HepG2 (cell line): ENCODE results near the gene ASF1B. TPM values are rescaled to one million over a fixed set of nuclear protein-coding genes. Genes with fewer than 3 reads are reported as not detected.
A peak's percentile ranks its signal among the peaks of the same experiment; 100 is the strongest.

Experiments used
- BCL3 ChIP-seq: sonication (generic); formaldehyde crosslinking; IDR thresholded peaks from 2 replicates; pipeline ENCODE4 v1.5.1; 2020; ENCODE audit warnings: mild to moderate bottlenecking, missing genetic modification reagents, moderate library complexity
- CTCF ChIP-seq: sonication (generic); formaldehyde crosslinking; IDR thresholded peaks from 2 replicates; pipeline ENCODE4 v1.5.0; 2020; ENCODE audit warnings: mild to moderate bottlenecking, missing genetic modification reagents, moderate library complexity
- GFI1 ChIP-seq: sonication (generic); formaldehyde crosslinking; IDR thresholded peaks from 2 replicates; pipeline ENCODE4 v1.5.0; 2020; ENCODE audit warnings: missing genetic modification reagents, mild to moderate bottlenecking, borderline replicate concordance
- NR2C2 ChIP-seq: sonication (generic); formaldehyde crosslinking; IDR thresholded peaks from 2 replicates; pipeline ENCODE4 v1.4.0; 2020; ENCODE audit warnings: missing genetic modification reagents, mild to moderate bottlenecking, moderate library complexity, borderline replicate concordance
- POLR2AphosphoS5 ChIP-seq: IDR thresholded peaks from 2 replicates; pipeline ENCODE4 v1.6.1; 2012; ENCODE audit warnings: low read depth, low read length
- REPIN1 ChIP-seq: sonication (generic); formaldehyde crosslinking; IDR thresholded peaks from 2 replicates; pipeline ENCODE4 v1.8.0; 2022; ENCODE audit warnings: missing genetic modification reagents, low read depth, mild to moderate bottlenecking, borderline replicate concordance
- RXRB ChIP-seq: IDR thresholded peaks from 2 replicates; pipeline ENCODE4 v1.6.1; 2016; ENCODE audit warnings: borderline replicate concordance, missing genetic modification reagents, missing compliant biosample characterization
- UBTF ChIP-seq: sonication (generic); formaldehyde crosslinking; IDR thresholded peaks from 2 replicates; pipeline ENCODE4 v1.4.0; 2020; ENCODE audit warnings: mild to moderate bottlenecking, missing genetic modification reagents
- ZNF407 ChIP-seq: sonication (generic); formaldehyde crosslinking; IDR thresholded peaks from one replicate; pipeline ENCODE4 v1.5.1; 2020; ENCODE audit warnings: mild to moderate bottlenecking, missing genetic modification reagents; ENCODE audit errors: not compliant biosample characterization
- ZNF777 ChIP-seq: sonication (generic); formaldehyde crosslinking; IDR thresholded peaks from 2 replicates; pipeline ENCODE4 v1.4.0; 2020; ENCODE audit warnings: missing genetic modification reagents
- ZSCAN5A ChIP-seq: sonication (generic); formaldehyde crosslinking; IDR thresholded peaks from 2 replicates; pipeline ENCODE4 v1.8.0; 2022; ENCODE audit warnings: mild to moderate bottlenecking, missing genetic modification reagents, borderline replicate concordance
- polyA plus RNA-seq, 8 experiments: library from polyadenylated mRNA; depleted of rRNA in 3 of 8; stranded (reverse) in 7 of 8; unstranded in 1 of 8; fragments of >200 nt; fragmentation: Illumina TruSeq in 4 of 8; extraction: Trizol in 4 of 8; gene quantifications; 2 replicates each; pipeline versions ENCODE4 v1.2.1 to v1.2.3, GENCODE V29; 2011 to 2016; ENCODE audit warnings: low read depth in 4 of 8, missing spikeins in 1 of 8, mixed read lengths in 1 of 8; ENCODE audit not compliant: insufficient read depth in 1 of 8
- total RNA-seq, 5 experiments: library from RNA; depleted of rRNA; stranded (reverse); fragments of >200 nt; fragmentation: Illumina TruSeq; extraction: Trizol; gene quantifications; 2 replicates each; pipeline ENCODE4 v1.2.3, GENCODE V29; 2016; ENCODE audit warnings: low read depth in 1 of 5

Gene ASF1B
- total and polyA plus RNA-seq, 2 of the 13 experiments (the other 11 are each of a cell fraction or from before 2014, with no cell fraction given), result 18.2 to 24.8 TPM

GRCh38 chr19:14091081-14091812 lies 45.1 kb downstream of the ASF1B start (continued):
- 0 out of 2 replicates have a peak, but pooled peaks have one; percentile 42 for TF ChIP-seq ZSCAN5A
- peak; percentile 19; the same call in 1 of the 2 replicates for TF ChIP-seq BCL3 (CRISPR knock-in tag)
- no peak for TF ChIP-seq ZNF407 (CRISPR knock-in tag)
- TF ChIP-seq CTCF (CRISPR knock-in tag), result peak; percentile 62
- TF ChIP-seq REPIN1 (CRISPR knock-in tag), result peak; percentile 50; the same call in 1 of the 2 replicates
- TF ChIP-seq POLR2AphosphoS5, result peak; percentile 67
- 0 out of 2 replicates have a peak, but pooled peaks have one; percentile 22 for TF ChIP-seq ZNF777 (CRISPR knock-in tag)
- peak; percentile 83 for TF ChIP-seq NR2C2
- TF ChIP-seq RXRB (CRISPR knock-in tag), result peak; percentile 6; the same call in 1 of the 2 replicates
- 0 out of 2 replicates have a peak, but pooled peaks have one; percentile 20 for TF ChIP-seq GFI1 (CRISPR knock-in tag)
- no peak; the same call in 1 of the 2 replicates for TF ChIP-seq UBTF (CRISPR knock-in tag)
